K562 (cell line): ENCODE data around the gene ERN1. TPM values are rescaled to one million over a fixed set of nuclear protein-coding genes. Genes with fewer than 3 reads are reported as not detected.

ENCODE experiments used
- ATAC-seq: fragments of 200-7000 bp; cut with Tn5 transposase; 3 replicates; pipeline ENCODE4 v1.9.1; 2020; ENCODE audit warnings: moderate library complexity
- BruUV-seq: library from RNA; stranded (reverse); fragments of 400-500 nt; replicated peaks from 2 replicates; lab custom pipeline; 2021; lab: Mats Ljungman, UMichigan
- CTCF ChIA-PET: fragments of 300-600 bp; formaldehyde crosslinking; extraction: SDS; loops from one replicate; lab custom pipeline; 2021; ENCODE audit warnings: low intra/inter-chr PET ratio; lab: Yijun Ruan, JAX
- POLR2A ChIA-PET: fragments of 300-600, 350-650 bp; sonication (Branson Sonifier 250); formaldehyde crosslinking; extraction: SDS; loops from one replicate; lab custom pipeline; 2021; ENCODE audit warnings: antibody characterized with exemption, inconsistent platforms; lab: Yijun Ruan, JAX
- DNase-seq, 4 experiments: peaks; one replicate each; pipeline versions ENCODE4 v3.0.0 to v3.0.0-alpha.2; 2011 to 2018; ENCODE audit warnings: low spot score in 3 of 4, mixed read lengths in 3 of 4; ENCODE audit errors: extremely low read depth in 1 of 4
- FAIRE-seq: peaks from 2 replicates; lab custom pipeline; 2011; peaks lifted over from hg19 to GRCh38; lab: Jason Lieb, UNC
- H2AFZ ChIP-seq: 2 replicates; pipeline ENCODE4 v1.6.0; 2011; ENCODE audit warnings: low read depth, low read length, control low read depth, inconsistent platforms
- H3K27ac ChIP-seq: fragments of 200-600 bp; 3 replicates; pipeline ENCODE4 v1.8.0; 2011; ENCODE audit warnings: low read depth, mild to moderate bottlenecking, control low read depth, inconsistent platforms, low read length, moderate library complexity, mixed read lengths; ENCODE audit errors: extremely low read depth
- H3K27me3 ChIP-seq, 2 experiments: fragments of 300-600 bp in 1 of 2; 2 replicates in 1 of 2; 3 replicates in 1 of 2; pipeline versions ENCODE4 v1.6.0 to v1.8.0; 2011; ENCODE audit warnings: inconsistent platforms in 2 of 2, low read length in 2 of 2, mild to moderate bottlenecking in 1 of 2, mixed read lengths in 1 of 2, moderate library complexity in 1 of 2; ENCODE audit not compliant: control insufficient read depth in 2 of 2, insufficient read depth in 2 of 2
- H3K36me3 ChIP-seq: fragments of 300-600 bp; 3 replicates; pipeline ENCODE4 v1.8.0; 2011; ENCODE audit warnings: mild to moderate bottlenecking, low read length, inconsistent platforms; ENCODE audit not compliant: control insufficient read depth, insufficient read depth
- H3K4me1 ChIP-seq, 2 experiments: fragments of 200-600 bp in 1 of 2; replicated peaks in 1 of 2; 2 replicates in 1 of 2; 3 replicates in 1 of 2; pipeline versions ENCODE4 v1.5.1 to v1.8.0; 2011; ENCODE audit warnings: inconsistent platforms in 2 of 2, low read length in 2 of 2, mild to moderate bottlenecking in 1 of 2, mixed read lengths in 1 of 2, moderate library complexity in 1 of 2; ENCODE audit not compliant: control insufficient read depth in 2 of 2, insufficient read depth in 2 of 2
- H3K4me2 ChIP-seq: 2 replicates; pipeline ENCODE4 v1.6.1; 2011; ENCODE audit warnings: low read length, control low read depth, inconsistent platforms, mixed read lengths; ENCODE audit not compliant: insufficient read depth
- H3K4me3 ChIP-seq: fragments of 200-600 bp; sonication (generic), shearing (Covaris generic); 2 replicates; pipeline ENCODE4 v1.5.1; 2016; ENCODE audit warnings: control low read depth, inconsistent platforms
- H3K79me2 ChIP-seq: fragments of 200-600 bp; 3 replicates; pipeline ENCODE4 v1.8.0; 2011; ENCODE audit warnings: low read length, inconsistent platforms; ENCODE audit not compliant: control insufficient read depth, insufficient read depth
- H3K9ac ChIP-seq, 2 experiments: 2 replicates each; pipeline versions ENCODE4 v1.6.0 to v1.6.1; 2011; ENCODE audit warnings: low read depth in 2 of 2, low read length in 2 of 2, control low read depth in 1 of 2, inconsistent platforms in 1 of 2, mild to moderate bottlenecking in 1 of 2, mixed read lengths in 1 of 2; ENCODE audit not compliant: insufficient read depth in 1 of 2
- H3K9me1 ChIP-seq: one replicate; pipeline ENCODE4 v1.6.0; 2011; ENCODE audit warnings: inconsistent platforms, mild to moderate bottlenecking, low read length, moderate library complexity; ENCODE audit not compliant: control insufficient read depth, insufficient read depth
- H3K9me3 ChIP-seq: replicated peaks from 2 replicates; pipeline ENCODE4 v1.5.1; 2011; ENCODE audit warnings: low read depth, low read length, inconsistent platforms; ENCODE audit not compliant: control insufficient read depth, insufficient read depth
- H4K20me1 ChIP-seq: replicated peaks from 2 replicates; pipeline ENCODE4 v1.6.1; 2011; ENCODE audit warnings: low read length, inconsistent platforms, mixed read lengths; ENCODE audit not compliant: control insufficient read depth, insufficient read depth
- FOSL1 ChIP-seq: fragments of 200-800 bp; sonication (Bioruptor generic); conservative IDR thresholded peaks from 2 replicates; pipeline ENCODE4 v1.6.1; 2016; ENCODE audit warnings: missing genetic modification characterization, missing compliant biosample characterization
- JUND ChIP-seq, 2 experiments: IDR thresholded peaks; 2 replicates in 1 of 2; 3 replicates in 1 of 2; pipeline ENCODE4 v1.6.1; 2011; ENCODE audit warnings: borderline replicate concordance in 2 of 2, low read depth in 2 of 2, low read length in 2 of 2, improper control_type of control experiment in 1 of 2, missing biosample characterization in 1 of 2, missing genetic modification characterization in 1 of 2, missing genetic modification reagents in 1 of 2
- SMC3 ChIP-seq: conservative IDR thresholded peaks from 2 replicates; pipeline ENCODE4 v1.6.1; 2011; ENCODE audit warnings: low read depth, low read length, improper control_type of control experiment; ENCODE audit not compliant: insufficient read depth
- WGBS: fragments of 100-300 bp; shearing (Covaris generic); methylation state at CpG from one replicate; pipeline ENCODE4 v1.1.6; 2016; ENCODE audit warnings: low coverage, mixed read lengths; ENCODE audit not compliant: insufficient coverage; ENCODE audit errors: missing lambda C conversion rate; 5-methylcytosine and 5-hydroxymethylcytosine counted together
- in situ Hi-C: fragments of 300-500 bp; cut with MboI; formaldehyde crosslinking; loops from 4 replicates; pipeline ENCODE4 v1.15.0; 2018; ENCODE audit warnings: inconsistent platforms, mixed read lengths
- intact Hi-C: fragments of 100-400 bp; cut with micrococcal nuclease; formaldehyde crosslinking; loops from 2 replicates; pipeline ENCODE4 v1.14.2; 2022
- polyA plus RNA-seq, 8 experiments: library from polyadenylated mRNA; depleted of rRNA in 4 of 8; stranded (reverse) in 5 of 8; unstranded in 3 of 8; fragments of >200 nt; fragmentation: Nextera tagmentation in 2 of 8; fragmentation: Illumina TruSeq in 1 of 8; extraction: Ambion mirVana in 2 of 8; extraction: Trizol in 1 of 8; gene quantifications; 2 replicates each; pipeline versions ENCODE4 v1.2.1 to v1.2.3, GENCODE V29; 2011 to 2014; ENCODE audit warnings: inconsistent platforms in 1 of 8, missing spikeins in 1 of 8
- total RNA-seq, 7 experiments: library from RNA; depleted of rRNA in 6 of 7; stranded (reverse); fragments of >200 nt in 6 of 7; fragmentation: Illumina TruSeq in 2 of 7; extraction: Trizol in 2 of 7; gene quantifications; 2 replicates each; pipeline versions ENCODE4 v1.2.1 to v1.2.3, GENCODE V29; 2011 to 2021; ENCODE audit warnings: low replicate concordance in 1 of 7

ERN1 gene
- total and polyA plus RNA-seq, 9 of the 15 experiments (the other 6 are each of a cell fraction or from before 2014, with no cell fraction given) = 2.1 to 22.5 (median 7.3) TPM

DNA sequence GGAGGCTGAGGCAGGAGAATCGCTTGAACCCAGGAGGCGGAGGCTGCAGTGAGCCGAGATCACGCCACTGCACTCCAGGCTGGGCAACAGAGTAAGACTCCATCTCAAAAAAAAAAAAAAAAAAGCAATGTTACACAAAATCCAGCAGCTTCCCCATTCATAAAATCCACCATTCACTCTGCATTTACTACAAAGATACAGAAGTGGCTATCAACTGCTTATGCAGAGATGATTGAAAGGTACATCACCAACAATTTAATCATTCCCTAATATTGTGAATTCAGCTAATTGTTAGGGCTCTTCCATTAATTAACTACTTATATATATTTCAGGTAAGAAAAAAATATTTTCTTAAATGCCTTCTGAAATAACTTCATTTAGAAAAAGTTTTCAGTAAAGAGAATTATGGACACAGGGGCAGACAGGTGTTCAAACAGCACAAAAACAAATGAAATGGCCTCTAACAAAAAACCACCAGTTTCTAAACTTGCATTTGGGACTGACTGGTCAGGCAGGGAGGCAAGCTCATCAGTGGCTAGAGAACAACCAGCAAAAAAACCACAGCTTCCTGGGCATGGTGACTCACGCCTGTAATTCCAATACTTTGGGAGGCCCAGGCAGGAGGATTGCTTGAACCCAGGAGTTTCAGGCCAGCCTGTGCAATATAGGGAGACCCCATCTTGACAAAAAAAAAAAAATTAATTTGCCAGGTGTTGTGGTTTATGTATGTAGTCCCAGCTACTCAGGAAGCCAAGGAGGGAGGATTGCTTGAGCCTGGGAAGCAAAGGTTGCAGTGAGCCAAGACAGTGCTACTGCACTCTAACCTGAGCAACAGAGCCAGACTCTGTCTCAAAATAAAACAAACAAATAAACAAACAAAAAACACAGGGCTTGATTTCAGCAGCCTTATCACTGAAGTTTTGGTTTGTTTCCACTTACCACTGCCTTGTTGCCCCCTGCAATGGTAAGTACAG, 26.3 kb downstream of the ERN1 start:
- H3K4me1 ChIP-seq = peaks cover 0 to 8% of the 10 kb centered on the region in 2 experiments; a peak in 1 of 5 replicates
- no peaks in the 10 kb centered on the region for H4K20me1 ChIP-seq
- no peak overlapping the region for H3K27ac ChIP-seq
- H3K9me3 ChIP-seq = no peaks in the 10 kb centered on the region
- H3K27me3 ChIP-seq = no peaks in the 10 kb centered on the region
- in situ Hi-C loops = no loop called here
- no peak overlapping the region for H3K9ac ChIP-seq
- no peaks in the 10 kb centered on the region for H3K79me2 ChIP-seq
- BruUV-seq = no TSS peak
- H3K36me3 ChIP-seq = no peaks in the 10 kb centered on the region
- no peak overlapping the region for H3K4me2 ChIP-seq
- H3K4me3 ChIP-seq = no peak overlapping the region
- no peak for ATAC-seq
- TF ChIP-seq FOSL1 (tag) (peak; percentile 71), SMC3 (no peak), JUND (IDR thresholded peaks at IDR 0.05; ENCODE audit: borderline replicate concordance, low read depth, low read length) (peak; percentile 42; the same call in 1 of the 2 replicates), JUND (tag; IDR thresholded peaks at IDR 0.05; ENCODE audit: borderline replicate concordance, low read depth, low read length) (0 out of 3 replicates have a peak, but pooled peaks have one; percentile 23)
- TF ChIP-seq, all 486 proteins: peak for 2
- Histone ChIP-seq H2AFZ (no peak overlapping the region), H3K9me1 (no peaks in the 10 kb centered on the region)
- DNase-seq = no peak
- intact Hi-C loops = no loop called here
- ChIA-PET CTCF (no interaction called here), POLR2A (interaction anchor here (0.6 to 2.6 kb wide), 3 partner anchors 11 to 17 kb away, joined by 3 to 7 read pairs (median 4); no protein-coding TSS in a partner anchor)
- peak; percentile 51 for FAIRE-seq
- 77% methylated on average over 4 of the region's 5 CpGs for WGBS
